SK-N-SH (cell line): ENCODE measurements around the gene SYNE1. TPM values are rescaled to one million over a fixed set of nuclear protein-coding genes. Genes with fewer than 3 reads are reported as not detected.

ENCODE experiments used
- CTCF ChIA-PET: fragments of 300-600, 350-600 bp; formaldehyde crosslinking; extraction: SDS; loops from one replicate; lab custom pipeline; 2021; lab: Yijun Ruan, JAX
- POLR2A ChIA-PET: fragments of 350-600 bp; sonication (Branson Sonifier 250); formaldehyde crosslinking; extraction: SDS; loops from one replicate; lab custom pipeline; 2020; ENCODE audit warnings: antibody characterized with exemption, inconsistent platforms; lab: Yijun Ruan, JAX
- DNase-seq: peaks from one replicate; pipeline ENCODE4 v3.0.0; 2012
- H2AFZ ChIP-seq: fragments of 200-600 bp; sonication (generic); 2 replicates; pipeline ENCODE4 v1.8.1; 2016; ENCODE audit warnings: antibody characterized with exemption, mild to moderate bottlenecking, low read depth
- H3F3A ChIP-seq: fragments of 200-600 bp; sonication (generic); replicated peaks from 2 replicates; pipeline ENCODE3; 2016; ENCODE audit warnings: antibody characterized with exemption, mild to moderate bottlenecking; ENCODE audit not compliant: insufficient read depth
- H3K27ac ChIP-seq, 2 experiments: fragments of 200-500 bp in 1 of 2; fragments of 200-600 bp in 1 of 2; sonication (Bioruptor generic) in 1 of 2; sonication (generic), shearing (Covaris generic) in 1 of 2; 2 replicates each; pipeline versions ENCODE4 v1.5.1 to v1.6.1; 2014 to 2016; ENCODE audit warnings: low read depth in 2 of 2, inconsistent platforms in 1 of 2, low read length in 1 of 2, mild to moderate bottlenecking in 1 of 2, mixed read lengths in 1 of 2
- H3K27me3 ChIP-seq: fragments of 200-600 bp; sonication (generic), shearing (Covaris generic); 2 replicates; pipeline ENCODE4 v1.6.1; 2016; ENCODE audit warnings: mixed run types; ENCODE audit not compliant: insufficient read depth
- H3K36me3 ChIP-seq, 2 experiments: fragments of 200-500 bp in 1 of 2; fragments of 200-600 bp in 1 of 2; sonication (Bioruptor generic) in 1 of 2; sonication (generic) in 1 of 2; replicated peaks in 1 of 2; 2 replicates each; pipeline versions ENCODE3 to v1.5.1; 2014 to 2016; ENCODE audit warnings: low read length in 1 of 2, mild to moderate bottlenecking in 1 of 2; ENCODE audit not compliant: insufficient read depth in 2 of 2, control insufficient read depth in 1 of 2
- H3K4me1 ChIP-seq, 2 experiments: fragments of 200-500 bp in 1 of 2; fragments of 200-600 bp in 1 of 2; sonication (Bioruptor generic) in 1 of 2; sonication (generic), shearing (Covaris generic) in 1 of 2; 2 replicates each; pipeline versions ENCODE4 v1.5.1 to v1.6.1; 2014 to 2016; ENCODE audit warnings: low read depth in 1 of 2, low read length in 1 of 2, mixed run types in 1 of 2; ENCODE audit not compliant: insufficient read depth in 2 of 2, control insufficient read depth in 1 of 2
- H3K4me2 ChIP-seq: fragments of 200-600 bp; sonication (generic), shearing (Covaris generic); 2 replicates; pipeline ENCODE4 v1.6.1; 2017; ENCODE audit warnings: mixed run types
- H3K4me3 ChIP-seq, 2 experiments: fragments of 200-500 bp in 1 of 2; fragments of 200-600 bp in 1 of 2; sonication (Bioruptor generic) in 1 of 2; sonication (generic), shearing (Covaris generic) in 1 of 2; 2 replicates each; pipeline versions ENCODE4 v1.5.1 to v1.8.1; 2014 to 2016; ENCODE audit warnings: low read depth in 2 of 2, inconsistent platforms in 1 of 2, low read length in 1 of 2, mild to moderate bottlenecking in 1 of 2, mixed read lengths in 1 of 2, moderate library complexity in 1 of 2
- H3K79me2 ChIP-seq: fragments of 200-600 bp; sonication (generic); 2 replicates; pipeline ENCODE4 v1.8.1; 2017; ENCODE audit warnings: mild to moderate bottlenecking; ENCODE audit not compliant: insufficient read depth
- H3K9ac ChIP-seq: fragments of 200-600 bp; sonication (generic); 2 replicates; pipeline ENCODE4 v1.6.1; 2017; ENCODE audit warnings: mixed run types
- H3K9me2 ChIP-seq: fragments of 200-600 bp; sonication (generic); 2 replicates; pipeline ENCODE4 v1.6.1; 2017; ENCODE audit warnings: mixed run types
- H3K9me3 ChIP-seq: fragments of 200-600 bp; sonication (generic); 2 replicates; pipeline ENCODE4 v1.6.1; 2017; ENCODE audit warnings: mixed run types, mild to moderate bottlenecking, moderate library complexity
- H4K20me1 ChIP-seq: fragments of 200-600 bp; sonication (generic); 2 replicates; pipeline ENCODE4 v1.6.1; 2017; ENCODE audit warnings: mild to moderate bottlenecking, mixed run types; ENCODE audit not compliant: insufficient read depth
- CTCF ChIP-seq: fragments of 200-600 bp; sonication (generic); IDR thresholded peaks from 2 replicates; pipeline ENCODE4 v1.6.1; 2017; ENCODE audit warnings: antibody characterized with exemption, mild to moderate bottlenecking, moderate library complexity
- ELF1 ChIP-seq: IDR thresholded peaks from 2 replicates; pipeline ENCODE4 v1.4.0; 2012
- EP300 ChIP-seq, 2 experiments: IDR thresholded peaks; 2 replicates each; pipeline versions ENCODE4 v1.4.0 to v1.6.1; 2012; ENCODE audit warnings: borderline replicate concordance in 1 of 2, low read depth in 1 of 2, low read length in 1 of 2
- EZH2phosphoT487 ChIP-seq: fragments of 200-600 bp; sonication (generic); IDR thresholded peaks from 2 replicates; pipeline ENCODE4 v1.6.1; 2017; ENCODE audit warnings: low read depth, mixed run types, mild to moderate bottlenecking, antibody characterized with exemption, moderate library complexity, borderline replicate concordance
- FOSL2 ChIP-seq: IDR thresholded peaks from 2 replicates; pipeline ENCODE4 v1.4.0; 2012; ENCODE audit warnings: low read depth, mild to moderate bottlenecking, moderate library complexity, borderline replicate concordance
- GATA2 ChIP-seq: sonication (generic); formaldehyde crosslinking; IDR thresholded peaks from 2 replicates; pipeline ENCODE4 v1.5.0; 2020; ENCODE audit warnings: mild to moderate bottlenecking, missing genetic modification reagents
- IRF3 ChIP-seq: fragments of 150-350 bp; IDR thresholded peaks from 2 replicates; pipeline ENCODE4 v1.6.1; 2016; ENCODE audit warnings: mild to moderate bottlenecking, low read depth, low read length
- JUND ChIP-seq: IDR thresholded peaks from 2 replicates; pipeline ENCODE4 v1.4.0; 2012
- MXI1 ChIP-seq: IDR thresholded peaks from 2 replicates; pipeline ENCODE4 v1.6.1; 2012; ENCODE audit warnings: mild to moderate bottlenecking, low read depth, low read length, improper control_type of control experiment
- NFIC ChIP-seq: IDR thresholded peaks from 2 replicates; pipeline ENCODE4 v1.4.0; 2012; ENCODE audit warnings: borderline replicate concordance
- PBX3 ChIP-seq: IDR thresholded peaks from 2 replicates; pipeline ENCODE4; 2012
- RXRA ChIP-seq: IDR thresholded peaks from 2 replicates; pipeline ENCODE4 v1.4.0; 2012; ENCODE audit warnings: low read depth, mild to moderate bottlenecking, borderline replicate concordance
- SIN3A ChIP-seq: IDR thresholded peaks from 2 replicates; pipeline ENCODE4 v1.6.1; 2012; ENCODE audit warnings: low read depth, mild to moderate bottlenecking, low read length, moderate library complexity, borderline replicate concordance
- SMC3 ChIP-seq: IDR thresholded peaks from 2 replicates; pipeline ENCODE4 v1.6.1; 2012; ENCODE audit warnings: low read depth, low read length, improper control_type of control experiment
- TCF12 ChIP-seq: IDR thresholded peaks from 2 replicates; pipeline ENCODE4 v1.4.0; 2012
- TEAD4 ChIP-seq: IDR thresholded peaks from 2 replicates; pipeline ENCODE4 v1.4.0; 2012; ENCODE audit warnings: mild to moderate bottlenecking, borderline replicate concordance; ENCODE audit not compliant: insufficient read depth
- USF1 ChIP-seq: IDR thresholded peaks from 2 replicates; pipeline ENCODE4 v1.4.0; 2012; ENCODE audit warnings: low read depth, borderline replicate concordance
- WGBS: methylation state at CpG from one replicate; pipeline ENCODE4 v1.1.6; 2017; ENCODE audit warnings: low lambda C conversion rate; 5-methylcytosine and 5-hydroxymethylcytosine counted together
- polyA plus RNA-seq, 3 experiments: library from polyadenylated mRNA; depleted of rRNA; stranded (reverse); fragments of >200 nt; gene quantifications; 2 replicates each; pipeline ENCODE4 v1.2.3, GENCODE V29; 2012

Gene SYNE1
- polyA plus RNA-seq, 1 of the 3 experiments (the other 2 are of a cell fraction), result 31.1 TPM

- no peak overlapping the region for H2AFZ ChIP-seq
- no peak overlapping the region for H3K4me3 ChIP-seq
- ChIA-PET CTCF (interaction anchor here (0.8 to 3.6 kb wide), 3 partner anchors 13 to 334 kb away, joined by 3 to 21 read pairs (median 5); no protein-coding TSS in a partner anchor), POLR2A (interaction anchor here (1.1 kb wide), 1 partner anchor 23 kb away, joined by 3 read pairs; no protein-coding TSS in a partner anchor)
- H3K9me2 ChIP-seq, result no peaks in the 10 kb centered on the region
- peaks cover 7 to 13% of the 10 kb centered on the region in 2 experiments; a peak in 2 of 4 replicates for H3K4me1 ChIP-seq
- peaks cover 20% of the 10 kb centered on the region for H3F3A ChIP-seq
- WGBS, result 94% methylated on average over 14 of the region's 14 CpGs
- no peaks in the 10 kb centered on the region for H3K9me3 ChIP-seq
- no peaks in the 10 kb centered on the region for H3K27me3 ChIP-seq
- H3K4me2 ChIP-seq, result no peak overlapping the region
- no peaks in the 10 kb centered on the region for H4K20me1 ChIP-seq
- H3K9ac ChIP-seq, result no peak overlapping the region
- no peak for DNase-seq
- no peaks in the 10 kb centered on the region for H3K79me2 ChIP-seq
- H3K27ac ChIP-seq, result no peak overlapping the region
- no peaks in the 10 kb centered on the region for H3K36me3 ChIP-seq
- no peak for TF ChIP-seq FOSL2
- no peak for TF ChIP-seq RXRA
- no peak for TF ChIP-seq GATA2 (CRISPR knock-in tag)
- no peak for TF ChIP-seq PBX3
- no peak for TF ChIP-seq IRF3
These were observed 538.5 kb downstream of the SYNE1 start for GRCh38 chr6:152098683-152099082.

GRCh38 chr6:152096863-152097496, 540.2 kb downstream of the SYNE1 start:
- TF ChIP-seq MXI1 (no peak), CTCF (peak; percentile 23), FOSL2 (peak; percentile 69; the same call in 1 of the 2 replicates), EP300 (IDR thresholded peaks at IDR 0.05; ENCODE audit: borderline replicate concordance in 1 of 2, low read depth in 1 of 2, low read length in 1 of 2) (peak in 1 of 2 experiments; percentile 13; a peak in 1 of 4 replicates), SMC3 (no peak), NFIC (no peak), SIN3A (no peak), JUND (peak; percentile 61; the same call in 1 of the 2 replicates), RXRA (peak; percentile 40; the same call in 1 of the 2 replicates), USF1 (no peak), ELF1 (no peak), TEAD4 (0 out of 2 replicates have a peak, but pooled peaks have one; percentile 12), PBX3 (peak; percentile 37; the same call in 1 of the 2 replicates), EZH2phosphoT487 (no peak), TCF12 (peak; percentile 83)
- H3K79me2 ChIP-seq, result no peaks in the 10 kb centered on the region
- H3K36me3 ChIP-seq, result no peaks in the 10 kb centered on the region
- DNase-seq, result no peak
- no peak overlapping the region for H3K4me3 ChIP-seq
- no peaks in the 10 kb centered on the region for H4K20me1 ChIP-seq
- no peaks in the 10 kb centered on the region for H3K27me3 ChIP-seq
- H3F3A ChIP-seq, result peaks cover 25% of the 10 kb centered on the region
- peaks cover 7 to 13% of the 10 kb centered on the region in 2 experiments; a peak in 2 of 4 replicates for H3K4me1 ChIP-seq
- peak overlapping the region; percentile 1 to 79 for H3K27ac ChIP-seq
- CTCF ChIA-PET, result interaction anchor here (0.9 to 3.6 kb wide), 5 partner anchors 14 to 171 kb away, joined by 3 to 21 read pairs (median 5); no protein-coding TSS in a partner anchor
- WGBS, result 46% methylated on average over 5 of the region's 5 CpGs
- H3K4me2 ChIP-seq, result peak overlapping the region; percentile 32; the same call in 1 of the 2 replicates
- H2AFZ ChIP-seq, result no peak overlapping the region
- H3K9me3 ChIP-seq, result no peaks in the 10 kb centered on the region
- no peaks in the 10 kb centered on the region for H3K9me2 ChIP-seq
- H3K9ac ChIP-seq, result no peak overlapping the region
- POLR2A ChIA-PET, result no interaction called here
